K562 (cell line): ENCODE data around the gene STXBP6. TPM values are rescaled to one million over a fixed set of nuclear protein-coding genes. Genes with fewer than 3 reads are reported as not detected.

Source experiments
- ATAC-seq: fragments of 200-7000 bp; cut with Tn5 transposase; 3 replicates; pipeline ENCODE4 v1.9.1; 2020; ENCODE audit warnings: moderate library complexity
- BruUV-seq: library from RNA; stranded (reverse); fragments of 400-500 nt; replicated peaks from 2 replicates; lab custom pipeline; 2021; lab: Mats Ljungman, UMichigan
- CTCF ChIA-PET: fragments of 300-600 bp; formaldehyde crosslinking; extraction: SDS; loops from one replicate; lab custom pipeline; 2021; ENCODE audit warnings: low intra/inter-chr PET ratio; lab: Yijun Ruan, JAX
- POLR2A ChIA-PET: fragments of 300-600, 350-650 bp; sonication (Branson Sonifier 250); formaldehyde crosslinking; extraction: SDS; loops from one replicate; lab custom pipeline; 2021; ENCODE audit warnings: antibody characterized with exemption, inconsistent platforms; lab: Yijun Ruan, JAX
- DNase-seq, 4 experiments: peaks; one replicate each; pipeline versions ENCODE4 v3.0.0 to v3.0.0-alpha.2; 2011 to 2018; ENCODE audit warnings: low spot score in 3 of 4, mixed read lengths in 3 of 4; ENCODE audit errors: extremely low read depth in 1 of 4
- FAIRE-seq: peaks from 2 replicates; lab custom pipeline; 2011; peaks lifted over from hg19 to GRCh38; lab: Jason Lieb, UNC
- H2AFZ ChIP-seq: 2 replicates; pipeline ENCODE4 v1.6.0; 2011; ENCODE audit warnings: low read depth, low read length, control low read depth, inconsistent platforms
- H3K27ac ChIP-seq: fragments of 200-600 bp; 3 replicates; pipeline ENCODE4 v1.8.0; 2011; ENCODE audit warnings: low read depth, mild to moderate bottlenecking, control low read depth, inconsistent platforms, low read length, moderate library complexity, mixed read lengths; ENCODE audit errors: extremely low read depth
- H3K27me3 ChIP-seq, 2 experiments: fragments of 300-600 bp in 1 of 2; 2 replicates in 1 of 2; 3 replicates in 1 of 2; pipeline versions ENCODE4 v1.6.0 to v1.8.0; 2011; ENCODE audit warnings: inconsistent platforms in 2 of 2, low read length in 2 of 2, mild to moderate bottlenecking in 1 of 2, mixed read lengths in 1 of 2, moderate library complexity in 1 of 2; ENCODE audit not compliant: control insufficient read depth in 2 of 2, insufficient read depth in 2 of 2
- H3K36me3 ChIP-seq: fragments of 300-600 bp; 3 replicates; pipeline ENCODE4 v1.8.0; 2011; ENCODE audit warnings: mild to moderate bottlenecking, low read length, inconsistent platforms; ENCODE audit not compliant: control insufficient read depth, insufficient read depth
- H3K4me1 ChIP-seq, 2 experiments: fragments of 200-600 bp in 1 of 2; replicated peaks in 1 of 2; 2 replicates in 1 of 2; 3 replicates in 1 of 2; pipeline versions ENCODE4 v1.5.1 to v1.8.0; 2011; ENCODE audit warnings: inconsistent platforms in 2 of 2, low read length in 2 of 2, mild to moderate bottlenecking in 1 of 2, mixed read lengths in 1 of 2, moderate library complexity in 1 of 2; ENCODE audit not compliant: control insufficient read depth in 2 of 2, insufficient read depth in 2 of 2
- H3K4me2 ChIP-seq: 2 replicates; pipeline ENCODE4 v1.6.1; 2011; ENCODE audit warnings: low read length, control low read depth, inconsistent platforms, mixed read lengths; ENCODE audit not compliant: insufficient read depth
- H3K4me3 ChIP-seq: fragments of 200-600 bp; sonication (generic), shearing (Covaris generic); 2 replicates; pipeline ENCODE4 v1.5.1; 2016; ENCODE audit warnings: control low read depth, inconsistent platforms
- H3K79me2 ChIP-seq: fragments of 200-600 bp; 3 replicates; pipeline ENCODE4 v1.8.0; 2011; ENCODE audit warnings: low read length, inconsistent platforms; ENCODE audit not compliant: control insufficient read depth, insufficient read depth
- H3K9ac ChIP-seq, 2 experiments: 2 replicates each; pipeline versions ENCODE4 v1.6.0 to v1.6.1; 2011; ENCODE audit warnings: low read depth in 2 of 2, low read length in 2 of 2, control low read depth in 1 of 2, inconsistent platforms in 1 of 2, mild to moderate bottlenecking in 1 of 2, mixed read lengths in 1 of 2; ENCODE audit not compliant: insufficient read depth in 1 of 2
- H3K9me1 ChIP-seq: one replicate; pipeline ENCODE4 v1.6.0; 2011; ENCODE audit warnings: inconsistent platforms, mild to moderate bottlenecking, low read length, moderate library complexity; ENCODE audit not compliant: control insufficient read depth, insufficient read depth
- H3K9me3 ChIP-seq: replicated peaks from 2 replicates; pipeline ENCODE4 v1.5.1; 2011; ENCODE audit warnings: low read depth, low read length, inconsistent platforms; ENCODE audit not compliant: control insufficient read depth, insufficient read depth
- H4K20me1 ChIP-seq: replicated peaks from 2 replicates; pipeline ENCODE4 v1.6.1; 2011; ENCODE audit warnings: low read length, inconsistent platforms, mixed read lengths; ENCODE audit not compliant: control insufficient read depth, insufficient read depth
- ASH1L ChIP-seq: fragments of 450-650 bp; IDR thresholded peaks from 2 replicates; pipeline ENCODE4 v1.6.1; 2018; ENCODE audit warnings: borderline replicate concordance, mild to moderate bottlenecking, low read depth; ENCODE audit not compliant: partially characterized antibody
- ELF2 ChIP-seq: fragments of 250-450 bp; sonication (Bioruptor Pico); IDR thresholded peaks from 2 replicates; pipeline ENCODE4 v1.5.0; 2021; ENCODE audit warnings: mild to moderate bottlenecking
- GABPB2 ChIP-seq: fragments of 250-450 bp; sonication (Bioruptor Pico); conservative IDR thresholded peaks from 2 replicates; pipeline ENCODE4 v1.5.1; 2021; ENCODE audit warnings: mild to moderate bottlenecking
- MAZ ChIP-seq, 2 experiments: fragments of 450-650 bp in 1 of 2; sonication (generic) in 1 of 2; formaldehyde crosslinking; IDR thresholded peaks in 1 of 2; conservative IDR thresholded peaks in 1 of 2; 2 replicates each; pipeline versions ENCODE4 v1.4.0 to v1.5.0; 2020; ENCODE audit warnings: mild to moderate bottlenecking in 1 of 2, missing genetic modification reagents in 1 of 2
- MXI1 ChIP-seq: IDR thresholded peaks from 2 replicates; pipeline ENCODE4 v1.6.1; 2011; ENCODE audit warnings: low read depth, mild to moderate bottlenecking, improper control_type of control experiment, low read length
- NCOR1 ChIP-seq: fragments of 450-650 bp; IDR thresholded peaks from 2 replicates; pipeline ENCODE4 v1.6.1; 2016; ENCODE audit warnings: mild to moderate bottlenecking, moderate library complexity
- NR1H2 ChIP-seq: sonication (generic); formaldehyde crosslinking; IDR thresholded peaks from 2 replicates; pipeline ENCODE4 v1.4.0; 2020; ENCODE audit warnings: mild to moderate bottlenecking, missing genetic modification reagents
- NUFIP1 ChIP-seq: fragments of 450-650 bp; IDR thresholded peaks from 2 replicates; pipeline ENCODE4 v1.6.1; 2018; ENCODE audit not compliant: partially characterized antibody
- PRDM10 ChIP-seq: fragments of 450-650 bp; IDR thresholded peaks from 2 replicates; pipeline ENCODE4 v1.6.1; 2018; ENCODE audit not compliant: partially characterized antibody
- RFX7 ChIP-seq: fragments of 250-450 bp; sonication (Bioruptor Pico); IDR thresholded peaks from 2 replicates; pipeline ENCODE4 v1.5.1; 2021; ENCODE audit warnings: mild to moderate bottlenecking
- SPI1 ChIP-seq: IDR thresholded peaks from 2 replicates; pipeline ENCODE4 v1.6.1; 2011; ENCODE audit warnings: low read depth, low read length, control low read depth, borderline replicate concordance
- WHSC1 ChIP-seq: IDR thresholded peaks from one replicate; pipeline ENCODE4 v1.6.1; 2012; ENCODE audit warnings: low read length, control low read depth, inconsistent platforms
- ZNF280B ChIP-seq: fragments of 250-450 bp; sonication (Bioruptor Pico); IDR thresholded peaks from 2 replicates; pipeline ENCODE4 v1.5.1; 2021; ENCODE audit warnings: mild to moderate bottlenecking
- ZNF644 ChIP-seq: fragments of 200-800 bp; sonication (Bioruptor generic); IDR thresholded peaks from 2 replicates; pipeline ENCODE4 v1.6.1; 2016; ENCODE audit warnings: low read depth, missing genetic modification characterization, missing compliant biosample characterization
- WGBS: fragments of 100-300 bp; shearing (Covaris generic); methylation state at CpG from one replicate; pipeline ENCODE4 v1.1.6; 2016; ENCODE audit warnings: low coverage, mixed read lengths; ENCODE audit not compliant: insufficient coverage; ENCODE audit errors: missing lambda C conversion rate; 5-methylcytosine and 5-hydroxymethylcytosine counted together
- in situ Hi-C: fragments of 300-500 bp; cut with MboI; formaldehyde crosslinking; loops from 4 replicates; pipeline ENCODE4 v1.15.0; 2018; ENCODE audit warnings: inconsistent platforms, mixed read lengths
- intact Hi-C: fragments of 100-400 bp; cut with micrococcal nuclease; formaldehyde crosslinking; loops from 2 replicates; pipeline ENCODE4 v1.14.2; 2022
- polyA plus RNA-seq, 8 experiments: library from polyadenylated mRNA; depleted of rRNA in 4 of 8; stranded (reverse) in 5 of 8; unstranded in 3 of 8; fragments of >200 nt; fragmentation: Nextera tagmentation in 2 of 8; fragmentation: Illumina TruSeq in 1 of 8; extraction: Ambion mirVana in 2 of 8; extraction: Trizol in 1 of 8; gene quantifications; 2 replicates each; pipeline versions ENCODE4 v1.2.1 to v1.2.3, GENCODE V29; 2011 to 2014; ENCODE audit warnings: inconsistent platforms in 1 of 8, missing spikeins in 1 of 8
- total RNA-seq, 7 experiments: library from RNA; depleted of rRNA in 6 of 7; stranded (reverse); fragments of >200 nt in 6 of 7; fragmentation: Illumina TruSeq in 2 of 7; extraction: Trizol in 2 of 7; gene quantifications; 2 replicates each; pipeline versions ENCODE4 v1.2.1 to v1.2.3, GENCODE V29; 2011 to 2021; ENCODE audit warnings: low replicate concordance in 1 of 7

Gene STXBP6
- total and polyA plus RNA-seq, 9 of the 15 experiments (the other 6 are each of a cell fraction or from before 2014, with no cell fraction given) = 0.27 to 0.89 (median 0.59) TPM

GRCh38 chr14:24866067-24866639 is 183.8 kb downstream of the STXBP6 start (continued):
- TF ChIP-seq RFX7 (CRISPR knock-in tag) = no peak
- no peak for TF ChIP-seq MAZ (CRISPR knock-in tag; conservative IDR thresholded peaks at IDR 0.05 in 1 of 2, IDR thresholded peaks at IDR 0.05 in 1 of 2)

GRCh38 chr14:24863968-24864684 is 185.8 kb downstream of the STXBP6 start:
- H3K4me2 ChIP-seq = no peak overlapping the region
- in situ Hi-C loops = no loop called here
- POLR2A ChIA-PET = interaction anchor here (0.6 to 0.8 kb wide), 2 partner anchors 11 to 41 kb away, joined by 3 read pairs; no protein-coding TSS in a partner anchor
- TF ChIP-seq NUFIP1 (no peak), ZNF644 (no peak), WHSC1 (no peak), NCOR1 (no peak), ASH1L (no peak), GABPB2 (no peak), MXI1 (no peak), ELF2 (CRISPR knock-in tag) (no peak), SPI1 (no peak), PRDM10 (no peak), NR1H2 (CRISPR knock-in tag) (no peak), ZNF280B (no peak)

More at GRCh38 chr14:24863968-24864684, 185.8 kb downstream of the STXBP6 start:
- CTCF ChIA-PET = no interaction called here
- ATAC-seq (no peak), FAIRE-seq (no peak), DNase-seq (no peak)
- H3K79me2 ChIP-seq = no peaks in the 10 kb centered on the region
- no peaks in the 10 kb centered on the region for H3K36me3 ChIP-seq
- no peak overlapping the region for H2AFZ ChIP-seq
- H3K4me3 ChIP-seq = no peak overlapping the region
- WGBS = 1% methylated on average over 6 of the region's 7 CpGs
- H3K9me1 ChIP-seq = no peaks in the 10 kb centered on the region
- H3K27ac ChIP-seq = no peak overlapping the region
- H3K9ac ChIP-seq = no peak overlapping the region
- H4K20me1 ChIP-seq = no peaks in the 10 kb centered on the region
- H3K27me3 ChIP-seq = no peaks in the 10 kb centered on the region
- no peaks in the 10 kb centered on the region for H3K9me3 ChIP-seq
- intact Hi-C loops = no loop called here
- no peaks in the 10 kb centered on the region for H3K4me1 ChIP-seq
- no TSS peak for BruUV-seq
